ENCODE data around the gene FIGNL2.
"Not testable (repeated sequence)": the region's sequence is repeated elsewhere in the genome, so short reads cannot be mapped to it uniquely, and the experiment has no call there.

DNA sequence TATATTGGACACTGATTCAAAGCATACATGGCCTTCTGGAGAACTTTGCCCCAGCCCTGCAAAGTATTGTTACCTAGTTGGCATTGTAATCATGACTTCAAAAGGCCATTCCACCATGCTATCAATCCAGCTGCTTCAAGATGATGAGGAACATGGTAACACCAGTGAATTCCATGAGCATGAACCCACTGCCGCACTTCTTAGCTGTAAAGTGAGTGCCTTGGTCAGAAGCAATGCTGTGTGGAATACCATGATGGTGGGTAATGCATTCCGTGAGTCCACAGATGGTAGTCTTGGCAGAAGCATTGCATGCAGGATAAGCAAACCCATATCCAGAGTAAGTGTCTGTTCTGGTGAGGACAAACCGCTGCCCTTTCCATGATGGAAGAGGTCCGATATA is 50.5 kb downstream of the FIGNL2 start:
- not testable (repeated sequence) for TF ChIP-seq EP300, POLR2A (IDR thresholded peaks at IDR 0.05)
- TF ChIP-seq, protein P1, sequence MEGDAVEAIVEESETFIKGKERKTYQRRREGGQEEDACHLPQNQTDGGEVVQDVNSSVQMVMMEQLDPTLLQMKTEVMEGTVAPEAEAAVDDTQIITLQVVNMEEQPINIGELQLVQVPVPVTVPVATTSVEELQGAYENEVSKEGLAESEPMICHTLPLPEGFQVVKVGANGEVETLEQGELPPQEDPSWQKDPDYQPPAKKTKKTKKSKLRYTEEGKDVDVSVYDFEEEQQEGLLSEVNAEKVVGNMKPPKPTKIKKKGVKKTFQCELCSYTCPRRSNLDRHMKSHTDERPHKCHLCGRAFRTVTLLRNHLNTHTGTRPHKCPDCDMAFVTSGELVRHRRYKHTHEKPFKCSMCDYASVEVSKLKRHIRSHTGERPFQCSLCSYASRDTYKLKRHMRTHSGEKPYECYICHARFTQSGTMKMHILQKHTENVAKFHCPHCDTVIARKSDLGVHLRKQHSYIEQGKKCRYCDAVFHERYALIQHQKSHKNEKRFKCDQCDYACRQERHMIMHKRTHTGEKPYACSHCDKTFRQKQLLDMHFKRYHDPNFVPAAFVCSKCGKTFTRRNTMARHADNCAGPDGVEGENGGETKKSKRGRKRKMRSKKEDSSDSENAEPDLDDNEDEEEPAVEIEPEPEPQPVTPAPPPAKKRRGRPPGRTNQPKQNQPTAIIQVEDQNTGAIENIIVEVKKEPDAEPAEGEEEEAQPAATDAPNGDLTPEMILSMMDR (IDR thresholded peaks at IDR 0.05): not testable (repeated sequence)
